Measurements from ENCODE around the gene BEST1. TPM values are rescaled to one million over a fixed set of nuclear protein-coding genes. Genes with fewer than 3 reads are reported as not detected.

BEST1 gene
- total RNA-seq, 8 experiments from 2014 or later, result 2.5 to 10.7 (median 5.5) TPM

DNA sequence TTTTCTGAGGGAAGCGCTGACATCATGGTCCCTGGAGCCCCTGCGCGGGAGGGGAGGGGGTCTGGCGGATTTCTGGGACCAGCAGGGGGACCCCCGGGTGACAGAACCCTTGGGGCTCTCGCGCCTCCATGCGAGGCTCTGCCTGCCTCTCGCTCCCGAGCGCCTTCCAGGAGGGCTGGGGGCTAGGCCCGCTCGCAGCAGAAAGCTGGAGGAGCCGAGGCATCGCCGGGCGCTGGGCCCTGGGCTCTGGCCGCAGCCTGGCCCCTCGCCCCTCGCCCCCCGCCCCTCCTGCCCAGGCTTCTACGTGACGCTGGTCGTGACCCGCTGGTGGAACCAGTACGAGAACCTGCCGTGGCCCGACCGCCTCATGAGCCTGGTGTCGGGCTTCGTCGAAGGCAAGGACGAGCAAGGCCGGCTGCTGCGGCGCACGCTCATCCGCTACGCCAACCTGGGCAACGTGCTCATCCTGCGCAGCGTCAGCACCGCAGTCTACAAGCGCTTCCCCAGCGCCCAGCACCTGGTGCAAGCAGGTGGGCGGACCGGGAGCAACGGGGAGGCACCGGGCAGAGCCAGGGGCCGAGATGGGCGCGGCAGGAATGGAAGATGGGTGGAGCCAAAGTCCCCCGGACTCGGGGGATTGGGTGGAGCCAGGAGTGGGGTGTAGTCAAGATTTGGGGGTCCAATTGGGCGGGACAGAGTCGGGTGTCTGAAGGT, 5.4 kb downstream of the BEST1 start:
- in situ Hi-C loops (cut with MboI; ENCODE audit: low pct_unique_long_range_greater_than_20kb in 2 of 9, low sequenced_read_pairs in 9 of 9, unreplicated experiment in 9 of 9), result loop anchor here in 1 of 9 experiments (25.0 kb wide), 1 partner anchor 107 kb away; no protein-coding TSS in a partner anchor
- Histone ChIP-seq H3K27ac (peak overlapping the region in 1 of 2 donors; percentile 46), H3K4me3 (peak overlapping the region in 1 of 5 donors; percentile 19), H3K4me1 (replicated peaks in 1 of 2) (peaks cover 24 to 25% of the 10 kb centered on the region in 2 donors)
- WGBS, 10 experiments, result 0 to 20% methylated on average over 1 to 2 of the region's 56 CpGs; no CpG with 5 or more reads in 8 of the 10 experiments
- peak; percentile 21 to 44 (median 34) for ATAC-seq (replicated peaks in 6 of 8)

GRCh38 chr11:61956191-61957020, 6.3 kb downstream of the BEST1 start:
- WGBS, 10 experiments, result 85 to 100% (median 89%) methylated on average over 3 to 13 of the region's 20 CpGs; no CpG with 5 or more reads in 3 of the 10 experiments
- in situ Hi-C loops (cut with MboI; ENCODE audit: low pct_unique_long_range_greater_than_20kb in 2 of 9, low sequenced_read_pairs in 9 of 9, unreplicated experiment in 9 of 9), result loop anchor here in 1 of 9 experiments (25.0 kb wide), 1 partner anchor 106 kb away; no protein-coding TSS in a partner anchor
- Histone ChIP-seq H3K4me1 (replicated peaks in 1 of 2) (peaks cover 16 to 17% of the 10 kb centered on the region in 2 donors), H3K4me3 (no peak overlapping the region), H3K27ac (no peak overlapping the region)
- ATAC-seq (replicated peaks in 6 of 8), result no peak

- in situ Hi-C loops (cut with MboI; ENCODE audit: low pct_unique_long_range_greater_than_20kb in 2 of 9, low sequenced_read_pairs in 9 of 9, unreplicated experiment in 9 of 9), result loop anchor here in 1 of 9 experiments (25.0 kb wide), 1 partner anchor 105 kb away; no protein-coding TSS in a partner anchor
- Histone ChIP-seq H3K4me1 (replicated peaks in 1 of 2) (peaks cover 12 to 13% of the 10 kb centered on the region in 2 donors), H3K4me3 (no peak overlapping the region), H3K27ac (no peak overlapping the region)
- 70 to 100% (median 80%) methylated on average over 1 to 2 of the region's 7 CpGs; no CpG with 5 or more reads in 7 of the 10 experiments for WGBS, 10 experiments
- ATAC-seq (replicated peaks in 6 of 8), result no peak
Observed at GRCh38 chr11:61957021-61957770, 7.0 kb downstream of the BEST1 start.

DNA sequence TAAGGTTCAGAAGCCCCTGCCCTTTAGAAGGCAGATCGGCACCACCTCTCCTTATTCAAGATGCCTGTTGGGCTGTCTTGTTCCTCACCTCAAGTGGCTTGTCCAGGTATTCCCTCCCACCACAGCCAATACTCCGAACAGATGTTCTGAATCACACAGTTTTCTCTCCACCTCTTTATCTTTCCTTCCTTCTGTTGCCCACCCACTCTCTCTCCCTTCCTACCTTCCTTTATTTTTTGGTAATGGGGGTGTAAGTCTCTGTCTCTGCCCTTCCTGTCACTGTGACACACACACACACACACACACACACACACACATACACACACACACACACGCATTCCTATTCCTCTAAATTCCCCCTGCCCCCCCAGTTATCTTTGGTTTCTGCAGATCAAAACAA, 8.4 kb downstream of the BEST1 start:
- WGBS, 10 experiments, result 40 to 100% (median 82%) methylated on average over 1 to 2 of the region's 3 CpGs; no CpG with 5 or more reads in 2 of the 10 experiments
- no peak overlapping the region for H3K27ac ChIP-seq
- ATAC-seq (replicated peaks in 6 of 8), result no peak
- peaks cover 12 to 13% of the 10 kb centered on the region in 2 donors for H3K4me1 ChIP-seq (replicated peaks in 1 of 2)
- in situ Hi-C loops (cut with MboI; ENCODE audit: low pct_unique_long_range_greater_than_20kb in 2 of 9, low sequenced_read_pairs in 9 of 9, unreplicated experiment in 9 of 9), result loop anchor here in 1 of 9 experiments (25.0 kb wide), 1 partner anchor 104 kb away; no protein-coding TSS in a partner anchor
- H3K4me3 ChIP-seq, result no peak overlapping the region

DNA sequence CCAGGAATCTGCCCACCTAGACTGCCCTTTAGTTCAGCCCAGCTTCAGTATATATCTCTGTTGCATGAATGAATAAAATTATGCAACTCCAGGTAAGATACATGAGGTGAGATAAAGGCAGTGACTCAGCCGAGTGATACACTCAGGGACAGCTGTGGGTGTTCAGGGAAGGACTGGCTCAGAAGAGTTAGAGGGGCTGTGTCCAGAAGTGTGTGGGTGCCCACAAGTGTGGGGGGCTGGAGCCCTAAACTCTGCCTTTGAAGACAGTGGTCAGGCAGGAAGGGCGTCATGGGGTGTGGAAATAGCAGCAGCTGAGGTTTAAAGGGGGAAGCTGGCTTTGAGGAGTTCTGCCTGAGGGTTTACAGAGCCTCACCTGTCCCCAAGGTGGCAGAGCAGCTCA, 9.0 kb downstream of the BEST1 start:
- H3K27ac ChIP-seq, result no peak overlapping the region
- H3K4me3 ChIP-seq, result no peak overlapping the region
- in situ Hi-C loops (cut with MboI; ENCODE audit: low pct_unique_long_range_greater_than_20kb in 2 of 9, low sequenced_read_pairs in 9 of 9, unreplicated experiment in 9 of 9), result loop anchor here in 1 of 9 experiments (25.0 kb wide), 1 partner anchor 103 kb away; no protein-coding TSS in a partner anchor
- 28 to 100% methylated on average over 1 to 2 of the region's 2 CpGs; no CpG with 5 or more reads in 8 of the 10 experiments for WGBS, 10 experiments
- H3K4me1 ChIP-seq (replicated peaks in 1 of 2), result peaks cover 12 to 13% of the 10 kb centered on the region in 2 donors
- ATAC-seq (replicated peaks in 6 of 8), result no peak

GRCh38 chr11:61959678-61960077, 9.5 kb downstream of the BEST1 start:
- WGBS, 10 experiments, result 40 to 100% methylated on average over 1 to 4 of the region's 6 CpGs; no CpG with 5 or more reads in 8 of the 10 experiments
- Histone ChIP-seq H3K4me1 (replicated peaks in 1 of 2) (peaks cover 6 to 11% of the 10 kb centered on the region in 2 donors), H3K4me3 (no peak overlapping the region), H3K27ac (no peak overlapping the region)
- ATAC-seq (replicated peaks in 6 of 8), result peak in 1 of 8 experiments; percentile 0
- in situ Hi-C loops (cut with MboI; ENCODE audit: low pct_unique_long_range_greater_than_20kb in 2 of 9, low sequenced_read_pairs in 9 of 9, unreplicated experiment in 9 of 9), result loop anchor here in 1 of 9 experiments (25.0 kb wide), 1 partner anchor 103 kb away; no protein-coding TSS in a partner anchor

- Histone ChIP-seq H3K27ac (no peak overlapping the region), H3K4me1 (replicated peaks in 1 of 2) (peaks cover 5 to 9% of the 10 kb centered on the region in 2 donors), H3K4me3 (no peak overlapping the region)
- in situ Hi-C loops (cut with MboI; ENCODE audit: low pct_unique_long_range_greater_than_20kb in 2 of 9, low sequenced_read_pairs in 9 of 9, unreplicated experiment in 9 of 9), result loop anchor here in 1 of 9 experiments (25.0 kb wide), 1 partner anchor 102 kb away; no protein-coding TSS in a partner anchor
- ATAC-seq (replicated peaks in 6 of 8), result no peak
- WGBS, 10 experiments, result 80 to 100% (median 94%) methylated on average over 1 to 3 of the region's 3 CpGs; no CpG with 5 or more reads in 6 of the 10 experiments
Observed at GRCh38 chr11:61960532-61960931, 10.4 kb downstream of the BEST1 start.

GRCh38 chr11:61961570-61962212, 11.5 kb downstream of the BEST1 start:
- H3K4me1 ChIP-seq (replicated peaks in 1 of 2), result peaks cover 8% of the 10 kb centered on the region in 2 donors
- 40 to 100% (median 90%) methylated on average over 1 to 4 of the region's 8 CpGs; no CpG with 5 or more reads in 4 of the 10 experiments for WGBS, 10 experiments
- H3K4me3 ChIP-seq, result no peak overlapping the region
- in situ Hi-C loops (cut with MboI; ENCODE audit: low pct_unique_long_range_greater_than_20kb in 2 of 9, low sequenced_read_pairs in 9 of 9, unreplicated experiment in 9 of 9), result loop anchor here in 1 of 9 experiments (25.0 kb wide), 1 partner anchor 101 kb away; no protein-coding TSS in a partner anchor
- ATAC-seq (replicated peaks in 6 of 8), result peak; percentile 1 to 24 (median 5)
- no peak overlapping the region for H3K27ac ChIP-seq

GRCh38 chr11:61962213-61963015, 12.3 kb downstream of the BEST1 start:
- Histone ChIP-seq H3K4me3 (no peak overlapping the region), H3K4me1 (replicated peaks in 1 of 2) (peaks cover 8% of the 10 kb centered on the region in 2 donors), H3K27ac (no peak overlapping the region)
- in situ Hi-C loops (cut with MboI; ENCODE audit: low pct_unique_long_range_greater_than_20kb in 2 of 9, low sequenced_read_pairs in 9 of 9, unreplicated experiment in 9 of 9), result loop anchor here in 1 of 9 experiments (25.0 kb wide), 1 partner anchor 100 kb away; no protein-coding TSS in a partner anchor
- WGBS, 10 experiments, result 33 to 91% (median 82%) methylated on average over 4 to 9 of the region's 12 CpGs; no CpG with 5 or more reads in 6 of the 10 experiments
- ATAC-seq (replicated peaks in 6 of 8), result peak in 5 of 8 experiments; percentile 2 to 7 (median 5)

DNA sequence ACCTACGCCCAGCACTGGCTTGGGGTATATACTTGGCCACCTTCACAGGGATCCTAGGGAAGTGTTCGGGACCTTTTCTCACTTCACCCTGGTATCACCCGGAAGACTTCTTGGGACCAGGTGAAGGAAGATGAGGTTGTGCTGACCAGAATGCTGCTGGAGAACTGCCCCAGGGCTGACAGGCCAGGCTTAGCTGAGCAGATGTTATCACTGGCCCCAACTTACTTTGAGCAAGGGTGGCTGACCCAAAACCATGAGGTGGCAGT, 12.8 kb downstream of the BEST1 start:
- peak in 1 of 8 experiments; percentile 0 for ATAC-seq (replicated peaks in 6 of 8)
- Histone ChIP-seq H3K27ac (no peak overlapping the region), H3K4me1 (replicated peaks in 1 of 2) (peaks cover 8% of the 10 kb centered on the region in 2 donors), H3K4me3 (no peak overlapping the region)
- WGBS, 10 experiments, result 80 to 100% (median 100%) methylated on average over 1 to 2 of the region's 3 CpGs; no CpG with 5 or more reads in 4 of the 10 experiments
- in situ Hi-C loops (cut with MboI; ENCODE audit: low pct_unique_long_range_greater_than_20kb in 2 of 9, low sequenced_read_pairs in 9 of 9, unreplicated experiment in 9 of 9), result loop anchor here in 1 of 9 experiments (25.0 kb wide), 1 partner anchor 99 kb away; no protein-coding TSS in a partner anchor

Measured in motor neuron (in vitro differentiated cells).